Keratinocyte (primary cell): ENCODE data around the gene COA7. TPM values are rescaled to one million over a fixed set of nuclear protein-coding genes. Genes with fewer than 3 reads are reported as not detected.

ENCODE experiments used
- DNase-seq: peaks from one replicate; pipeline ENCODE4 v3.0.0-alpha.2; 2011; ENCODE audit warnings: low read depth, missing footprints, low spot score
- FAIRE-seq: peaks from 2 replicates; lab custom pipeline; 2011; peaks lifted over from hg19 to GRCh38; lab: Jason Lieb, UNC
- H2AFZ ChIP-seq: 2 replicates; pipeline ENCODE4 v1.6.0; 2012; ENCODE audit warnings: low read length, control low read depth, inconsistent platforms; ENCODE audit not compliant: control insufficient read depth
- H3K27ac ChIP-seq: 2 replicates; pipeline ENCODE4 v1.5.1; 2011; ENCODE audit warnings: low read length; ENCODE audit not compliant: control insufficient read depth, insufficient read depth
- H3K27me3 ChIP-seq: 3 replicates; pipeline ENCODE4 v1.6.0; 2011; ENCODE audit warnings: low read length; ENCODE audit not compliant: control insufficient read depth, insufficient read depth; ENCODE audit errors: extremely low read depth
- H3K36me3 ChIP-seq, 2 experiments: 2 replicates in 1 of 2; 3 replicates in 1 of 2; pipeline ENCODE4 v1.5.1; 2011; ENCODE audit warnings: low read length in 2 of 2, mild to moderate bottlenecking in 1 of 2; ENCODE audit not compliant: control insufficient read depth in 2 of 2, insufficient read depth in 2 of 2; ENCODE audit errors: extremely low read depth in 1 of 2
- H3K4me1 ChIP-seq: 3 replicates; pipeline ENCODE4 v1.5.1; 2011; ENCODE audit warnings: low read length; ENCODE audit not compliant: control insufficient read depth, insufficient read depth; ENCODE audit errors: extremely low read depth
- H3K4me2 ChIP-seq: 3 replicates; pipeline ENCODE4 v1.6.0; 2011; ENCODE audit warnings: low read depth, low read length; ENCODE audit not compliant: control insufficient read depth, insufficient read depth; ENCODE audit errors: extremely low read depth
- H3K4me3 ChIP-seq, 3 experiments: fragments of 200-600 bp in 1 of 3; sonication (generic) in 1 of 3; 2 replicates in 2 of 3; 3 replicates in 1 of 3; pipeline ENCODE4 v1.5.1; 2011 to 2016; ENCODE audit warnings: low read length in 3 of 3, mild to moderate bottlenecking in 3 of 3, control low read depth in 2 of 3, inconsistent platforms in 1 of 3, low read depth in 1 of 3, mixed read lengths in 1 of 3, mixed run types in 1 of 3, moderate library complexity in 1 of 3; ENCODE audit not compliant: control insufficient read depth in 2 of 3, insufficient read depth in 2 of 3; ENCODE audit errors: extremely low read depth in 1 of 3
- H3K79me2 ChIP-seq: 2 replicates; pipeline ENCODE4 v1.6.0; 2012; ENCODE audit warnings: low read length; ENCODE audit not compliant: control insufficient read depth, insufficient read depth
- H3K9ac ChIP-seq: 3 replicates; pipeline ENCODE4 v1.6.0; 2011; ENCODE audit warnings: low read length; ENCODE audit not compliant: control insufficient read depth, insufficient read depth; ENCODE audit errors: extremely low read depth
- H3K9me1 ChIP-seq: 3 replicates; pipeline ENCODE4 v1.6.0; 2011; ENCODE audit warnings: low read length; ENCODE audit not compliant: control insufficient read depth, insufficient read depth; ENCODE audit errors: extremely low read depth
- H3K9me3 ChIP-seq: 2 replicates; pipeline ENCODE4 v1.5.1; 2012; ENCODE audit warnings: low read depth, low read length; ENCODE audit not compliant: control insufficient read depth
- H4K20me1 ChIP-seq: 3 replicates; pipeline ENCODE4 v1.6.0; 2011; ENCODE audit warnings: low read length; ENCODE audit not compliant: control insufficient read depth, insufficient read depth; ENCODE audit errors: extremely low read depth
- EZH2 ChIP-seq: IDR thresholded peaks from one replicate; pipeline ENCODE4 v1.6.1; 2012; ENCODE audit warnings: inconsistent platforms, mild to moderate bottlenecking, low read length, moderate library complexity
- dilution Hi-C: fragments of 300-500 bp; cut with MboI; formaldehyde crosslinking; loops from one replicate; pipeline ENCODE4 v1.7.0; 2020; ENCODE audit warnings: low sequenced_read_pairs; ENCODE audit not compliant: extremely low pct_ligation_motif_present
- polyA plus RNA-seq, 5 experiments: library from polyadenylated mRNA; depleted of rRNA in 3 of 5; stranded (reverse) in 3 of 5; stranded (forward) in 1 of 5; unstranded in 1 of 5; fragments of >200 nt; gene quantifications; 1 replicate in 1 of 5; 2 replicates in 3 of 5; 3 replicates in 1 of 5; pipeline versions ENCODE4 v1.2.1 to v1.2.3, GENCODE V29; 2011 to 2012; ENCODE audit warnings: missing spikeins in 2 of 5, low read depth in 1 of 5, low replicate concordance in 1 of 5
- TF ChIP-seq, protein P1 (sequence below), 3 experiments: IDR thresholded peaks in 1 of 3; conservative IDR thresholded peaks in 1 of 3; optimal IDR thresholded peaks in 1 of 3; 2 replicates in 2 of 3; 3 replicates in 1 of 3; pipeline versions ENCODE3 to v1.5.1; 2011; ENCODE audit warnings: low read length in 3 of 3, mild to moderate bottlenecking in 3 of 3, moderate library complexity in 2 of 3, control low read depth in 1 of 3, inconsistent platforms in 1 of 3; ENCODE audit not compliant: insufficient read depth in 2 of 3; ENCODE audit errors: extremely low read depth in 1 of 3

Gene COA7
- polyA plus RNA-seq, 1 donor (not counting 4 experiments of a cell fraction or from before 2014, with no cell fraction given): 23.5 TPM

DNA sequence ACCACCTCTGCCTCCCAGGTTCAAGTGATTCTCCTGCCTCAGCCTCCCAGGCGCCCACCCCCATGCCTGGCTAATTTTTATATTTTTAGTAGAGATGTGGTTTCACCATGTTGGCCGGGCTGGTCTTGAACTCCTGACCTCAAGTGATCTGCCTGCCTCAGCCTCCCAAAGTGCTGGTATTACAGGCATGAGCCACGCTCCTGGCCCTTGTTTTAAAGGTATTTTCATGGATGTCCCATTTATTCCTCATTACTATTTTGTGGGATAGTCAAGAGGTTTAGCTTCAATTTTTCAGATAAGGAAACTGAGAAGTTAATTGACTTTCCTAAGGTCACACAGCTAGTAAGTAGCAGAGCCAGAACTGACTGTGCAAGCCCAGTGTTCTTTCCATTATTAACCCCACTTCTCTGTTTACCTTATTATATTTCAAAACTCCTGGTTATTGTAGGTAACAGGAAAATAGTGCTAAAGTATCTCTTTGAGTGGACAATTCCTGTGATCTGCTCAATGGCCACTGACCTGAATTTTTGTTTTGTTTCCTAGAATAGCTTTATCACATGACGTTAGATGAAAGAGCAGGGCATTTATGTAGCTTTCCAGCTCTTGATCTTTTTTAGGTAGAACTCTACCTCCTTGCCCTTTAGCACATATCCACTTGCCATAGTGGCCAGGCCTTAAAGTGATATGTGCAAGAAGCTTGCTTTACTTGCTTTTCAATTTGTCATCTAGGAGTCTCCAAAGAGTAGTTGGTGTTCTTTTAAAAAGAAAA is 41.7 kb upstream of the COA7 start:
- Histone ChIP-seq H4K20me1 (no peaks in the 10 kb centered on the region), H3K27me3 (no peaks in the 10 kb centered on the region), H3K9me1 (no peaks in the 10 kb centered on the region), H3K9ac (no peak overlapping the region), H3K36me3 (no peaks in the 10 kb centered on the region), H3K79me2 (peaks cover 2% of the 10 kb centered on the region), H3K4me2 (no peak overlapping the region), H3K9me3 (no peaks in the 10 kb centered on the region), H3K27ac (no peak overlapping the region), H3K4me1 (no peaks in the 10 kb centered on the region), H3K4me3 (no peak overlapping the region), H2AFZ (no peak overlapping the region)
- dilution Hi-C loops: no loop called here
- FAIRE-seq (no peak), DNase-seq (no peak)
- TF ChIP-seq, protein P1, sequence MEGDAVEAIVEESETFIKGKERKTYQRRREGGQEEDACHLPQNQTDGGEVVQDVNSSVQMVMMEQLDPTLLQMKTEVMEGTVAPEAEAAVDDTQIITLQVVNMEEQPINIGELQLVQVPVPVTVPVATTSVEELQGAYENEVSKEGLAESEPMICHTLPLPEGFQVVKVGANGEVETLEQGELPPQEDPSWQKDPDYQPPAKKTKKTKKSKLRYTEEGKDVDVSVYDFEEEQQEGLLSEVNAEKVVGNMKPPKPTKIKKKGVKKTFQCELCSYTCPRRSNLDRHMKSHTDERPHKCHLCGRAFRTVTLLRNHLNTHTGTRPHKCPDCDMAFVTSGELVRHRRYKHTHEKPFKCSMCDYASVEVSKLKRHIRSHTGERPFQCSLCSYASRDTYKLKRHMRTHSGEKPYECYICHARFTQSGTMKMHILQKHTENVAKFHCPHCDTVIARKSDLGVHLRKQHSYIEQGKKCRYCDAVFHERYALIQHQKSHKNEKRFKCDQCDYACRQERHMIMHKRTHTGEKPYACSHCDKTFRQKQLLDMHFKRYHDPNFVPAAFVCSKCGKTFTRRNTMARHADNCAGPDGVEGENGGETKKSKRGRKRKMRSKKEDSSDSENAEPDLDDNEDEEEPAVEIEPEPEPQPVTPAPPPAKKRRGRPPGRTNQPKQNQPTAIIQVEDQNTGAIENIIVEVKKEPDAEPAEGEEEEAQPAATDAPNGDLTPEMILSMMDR (optimal IDR thresholded peaks at IDR 0.05 in 1 of 3, IDR thresholded peaks at IDR 0.05 in 1 of 3, conservative IDR thresholded peaks at IDR 0.05 in 1 of 3; ENCODE audit: extremely low read depth in 1 of 3, insufficient read depth in 2 of 3, low read length in 3 of 3): no peak
- no peak for TF ChIP-seq EZH2

DNA sequence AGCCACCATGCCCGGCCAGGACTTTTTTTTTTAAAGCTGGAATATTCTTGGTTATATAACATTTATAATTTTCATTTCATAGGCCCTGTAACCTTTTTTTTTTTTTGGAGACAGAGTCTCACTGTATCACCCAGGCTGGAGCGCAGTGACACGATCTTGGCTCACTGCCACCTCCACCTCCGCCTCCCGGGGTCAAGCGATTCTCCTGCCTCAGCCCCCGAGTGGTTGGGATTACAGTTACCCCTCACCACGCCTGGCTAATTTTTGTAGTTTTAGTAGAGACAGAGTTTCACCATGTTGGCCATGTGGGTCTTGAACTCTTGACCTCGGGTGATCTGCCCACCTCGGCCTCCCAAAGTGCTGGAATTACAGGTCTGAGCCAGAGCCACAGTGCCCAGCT is 40.7 kb upstream of the COA7 start:
- Histone ChIP-seq H4K20me1 (no peaks in the 10 kb centered on the region), H3K9me1 (no peaks in the 10 kb centered on the region), H3K27me3 (no peaks in the 10 kb centered on the region), H2AFZ (no peak overlapping the region), H3K4me3 (no peak overlapping the region), H3K4me1 (no peaks in the 10 kb centered on the region), H3K4me2 (no peak overlapping the region), H3K79me2 (peaks cover 2% of the 10 kb centered on the region), H3K9me3 (no peaks in the 10 kb centered on the region), H3K9ac (no peak overlapping the region), H3K27ac (no peak overlapping the region), H3K36me3 (no peaks in the 10 kb centered on the region)
- FAIRE-seq (no peak), DNase-seq (no peak)
- TF ChIP-seq EZH2: no peak
- TF ChIP-seq, protein P1 (optimal IDR thresholded peaks at IDR 0.05 in 1 of 3, IDR thresholded peaks at IDR 0.05 in 1 of 3, conservative IDR thresholded peaks at IDR 0.05 in 1 of 3; ENCODE audit: extremely low read depth in 1 of 3, insufficient read depth in 2 of 3, low read length in 3 of 3): no peak
- dilution Hi-C loops: no loop called here
